SU-DHL-6 (cell line): ENCODE measurements around the gene CAMSAP3.

Source experiments
- EZH2phosphoT487 ChIP-seq: fragments of 200-600 bp; sonication (generic), shearing (Covaris generic); conservative IDR thresholded peaks from 2 replicates; pipeline ENCODE4 v1.6.1; 2018; ENCODE audit warnings: mild to moderate bottlenecking, antibody characterized with exemption, low read length, moderate library complexity, mixed read lengths
- TF ChIP-seq, protein P1 (sequence below): fragments of 200-600 bp; sonication (generic); IDR thresholded peaks from one replicate; pipeline ENCODE4 v1.5.1; 2017; ENCODE audit warnings: antibody characterized with exemption, mild to moderate bottlenecking, low read length, moderate library complexity; ENCODE audit not compliant: insufficient read depth, poor library complexity, severe bottlenecking

DNA sequence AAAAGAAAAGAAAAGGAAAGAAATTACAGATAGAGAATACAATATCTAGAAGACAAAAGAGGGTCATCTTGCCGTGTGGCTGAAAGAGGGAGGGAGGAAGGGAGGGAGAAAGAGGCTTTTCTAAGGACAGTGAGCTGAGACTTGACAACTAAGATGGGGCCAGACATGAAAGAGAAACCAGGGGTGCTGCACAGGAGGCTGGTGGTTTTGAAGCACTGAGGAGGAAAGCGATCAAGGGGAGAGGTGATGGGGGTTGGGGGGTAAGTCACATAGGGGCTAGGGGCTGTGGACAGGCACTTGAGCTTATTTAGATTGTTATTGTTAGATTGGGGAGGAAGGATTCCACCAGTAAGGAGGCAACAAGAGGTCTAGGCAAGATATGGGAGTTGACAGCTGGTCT is 42.9 kb upstream of the CAMSAP3 start:
- TF ChIP-seq, protein P1, sequence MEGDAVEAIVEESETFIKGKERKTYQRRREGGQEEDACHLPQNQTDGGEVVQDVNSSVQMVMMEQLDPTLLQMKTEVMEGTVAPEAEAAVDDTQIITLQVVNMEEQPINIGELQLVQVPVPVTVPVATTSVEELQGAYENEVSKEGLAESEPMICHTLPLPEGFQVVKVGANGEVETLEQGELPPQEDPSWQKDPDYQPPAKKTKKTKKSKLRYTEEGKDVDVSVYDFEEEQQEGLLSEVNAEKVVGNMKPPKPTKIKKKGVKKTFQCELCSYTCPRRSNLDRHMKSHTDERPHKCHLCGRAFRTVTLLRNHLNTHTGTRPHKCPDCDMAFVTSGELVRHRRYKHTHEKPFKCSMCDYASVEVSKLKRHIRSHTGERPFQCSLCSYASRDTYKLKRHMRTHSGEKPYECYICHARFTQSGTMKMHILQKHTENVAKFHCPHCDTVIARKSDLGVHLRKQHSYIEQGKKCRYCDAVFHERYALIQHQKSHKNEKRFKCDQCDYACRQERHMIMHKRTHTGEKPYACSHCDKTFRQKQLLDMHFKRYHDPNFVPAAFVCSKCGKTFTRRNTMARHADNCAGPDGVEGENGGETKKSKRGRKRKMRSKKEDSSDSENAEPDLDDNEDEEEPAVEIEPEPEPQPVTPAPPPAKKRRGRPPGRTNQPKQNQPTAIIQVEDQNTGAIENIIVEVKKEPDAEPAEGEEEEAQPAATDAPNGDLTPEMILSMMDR, result no peak
- TF ChIP-seq EZH2phosphoT487, result no peak
